ENCODE measurements around the gene EXOC8. TPM values are rescaled to one million over a fixed set of nuclear protein-coding genes. Genes with fewer than 3 reads are reported as not detected.

EXOC8 gene
- total and polyA plus RNA-seq, 2 of the 13 experiments (the other 11 are each of a cell fraction or from before 2014, with no cell fraction given), result 2.1 to 7.9 TPM

GRCh38 chr1:231337472-231338269 lies at the start of gene EXOC8 (continued):
- TF ChIP-seq ZNF709 (CRISPR knock-in tag; IDR thresholded peaks at IDR 0.05) (0 out of 2 replicates have a peak, but pooled peaks have one; percentile 70), ZFAT (CRISPR knock-in tag; conservative IDR thresholded peaks at IDR 0.05) (no peak), REL (CRISPR knock-in tag; conservative IDR thresholded peaks at IDR 0.05) (no peak; the same call in 1 of the 2 replicates), FOXK2 (IDR thresholded peaks at IDR 0.05) (peak; percentile 71; the same call in 1 of the 2 replicates), TBP (CRISPR knock-in tag; IDR thresholded peaks at IDR 0.05) (no peak), ZNF275 (CRISPR knock-in tag; IDR thresholded peaks at IDR 0.05; ENCODE audit: borderline replicate concordance) (0 out of 2 replicates have a peak, but pooled peaks have one; percentile 72), WIZ (CRISPR knock-in tag; IDR thresholded peaks at IDR 0.05) (no peak), MXD4 (CRISPR knock-in tag; IDR thresholded peaks at IDR 0.05) (peak; percentile 44; the same call in 1 of the 2 replicates), DR1 (CRISPR knock-in tag; IDR thresholded peaks at IDR 0.05) (no peak; the same call in 1 of the 2 replicates), ZNF292 (CRISPR knock-in tag; IDR thresholded peaks at IDR 0.05; ENCODE audit: borderline replicate concordance, low read depth) (peak; percentile 71; the same call in 1 of the 2 replicates), MXI1 (IDR thresholded peaks at IDR 0.05; ENCODE audit: borderline replicate concordance, low read depth, low read length) (peak; percentile 67; the same call in 2 of the 3 replicates), ZNF451 (CRISPR knock-in tag; IDR thresholded peaks at IDR 0.05) (peak; percentile 66; the same call in 1 of the 2 replicates), KMT2B (CRISPR knock-in tag; IDR thresholded peaks at IDR 0.05) (peak; percentile 84)
- TF ChIP-seq, protein P1, sequence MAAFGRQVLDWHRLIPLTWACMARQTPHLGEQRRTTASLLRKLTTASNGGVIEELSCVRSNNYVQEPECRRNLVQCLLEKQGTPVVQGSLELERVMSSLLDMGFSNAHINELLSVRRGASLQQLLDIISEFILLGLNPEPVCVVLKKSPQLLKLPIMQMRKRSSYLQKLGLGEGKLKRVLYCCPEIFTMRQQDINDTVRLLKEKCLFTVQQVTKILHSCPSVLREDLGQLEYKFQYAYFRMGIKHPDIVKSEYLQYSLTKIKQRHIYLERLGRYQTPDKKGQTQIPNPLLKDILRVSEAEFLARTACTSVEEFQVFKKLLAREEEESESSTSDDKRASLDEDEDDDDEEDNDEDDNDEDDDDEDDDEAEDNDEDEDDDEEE (CRISPR knock-in tag; IDR thresholded peaks at IDR 0.05), result 0 out of 2 replicates have a peak, but pooled peaks have one; percentile 1
- TF ChIP-seq, protein P2, sequence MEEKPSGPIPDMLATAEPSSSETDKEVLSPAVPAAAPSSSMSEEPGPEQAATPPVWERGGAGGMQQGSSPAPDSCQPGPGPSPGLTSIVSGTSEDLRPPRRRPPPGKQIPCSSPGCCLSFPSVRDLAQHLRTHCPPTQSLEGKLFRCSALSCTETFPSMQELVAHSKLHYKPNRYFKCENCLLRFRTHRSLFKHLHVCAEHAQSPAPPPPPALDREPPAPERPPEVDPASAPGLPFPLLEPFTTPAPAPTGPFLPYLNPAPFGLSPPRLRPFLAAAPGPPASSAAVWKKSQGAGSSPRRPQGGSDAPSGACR (CRISPR knock-in tag; IDR thresholded peaks at IDR 0.05), result peak; percentile 85; the same call in 1 of the 2 replicates
- TF ChIP-seq, protein P3, sequence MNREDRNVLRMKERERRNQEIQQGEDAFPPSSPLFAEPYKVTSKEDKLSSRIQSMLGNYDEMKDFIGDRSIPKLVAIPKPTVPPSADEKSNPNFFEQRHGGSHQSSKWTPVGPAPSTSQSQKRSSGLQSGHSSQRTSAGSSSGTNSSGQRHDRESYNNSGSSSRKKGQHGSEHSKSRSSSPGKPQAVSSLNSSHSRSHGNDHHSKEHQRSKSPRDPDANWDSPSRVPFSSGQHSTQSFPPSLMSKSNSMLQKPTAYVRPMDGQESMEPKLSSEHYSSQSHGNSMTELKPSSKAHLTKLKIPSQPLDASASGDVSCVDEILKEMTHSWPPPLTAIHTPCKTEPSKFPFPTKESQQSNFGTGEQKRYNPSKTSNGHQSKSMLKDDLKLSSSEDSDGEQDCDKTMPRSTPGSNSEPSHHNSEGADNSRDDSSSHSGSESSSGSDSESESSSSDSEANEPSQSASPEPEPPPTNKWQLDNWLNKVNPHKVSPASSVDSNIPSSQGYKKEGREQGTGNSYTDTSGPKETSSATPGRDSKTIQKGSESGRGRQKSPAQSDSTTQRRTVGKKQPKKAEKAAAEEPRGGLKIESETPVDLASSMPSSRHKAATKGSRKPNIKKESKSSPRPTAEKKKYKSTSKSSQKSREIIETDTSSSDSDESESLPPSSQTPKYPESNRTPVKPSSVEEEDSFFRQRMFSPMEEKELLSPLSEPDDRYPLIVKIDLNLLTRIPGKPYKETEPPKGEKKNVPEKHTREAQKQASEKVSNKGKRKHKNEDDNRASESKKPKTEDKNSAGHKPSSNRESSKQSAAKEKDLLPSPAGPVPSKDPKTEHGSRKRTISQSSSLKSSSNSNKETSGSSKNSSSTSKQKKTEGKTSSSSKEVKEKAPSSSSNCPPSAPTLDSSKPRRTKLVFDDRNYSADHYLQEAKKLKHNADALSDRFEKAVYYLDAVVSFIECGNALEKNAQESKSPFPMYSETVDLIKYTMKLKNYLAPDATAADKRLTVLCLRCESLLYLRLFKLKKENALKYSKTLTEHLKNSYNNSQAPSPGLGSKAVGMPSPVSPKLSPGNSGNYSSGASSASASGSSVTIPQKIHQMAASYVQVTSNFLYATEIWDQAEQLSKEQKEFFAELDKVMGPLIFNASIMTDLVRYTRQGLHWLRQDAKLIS (CRISPR knock-in tag; IDR thresholded peaks at IDR 0.05), result no peak
- TF ChIP-seq, protein P4, sequence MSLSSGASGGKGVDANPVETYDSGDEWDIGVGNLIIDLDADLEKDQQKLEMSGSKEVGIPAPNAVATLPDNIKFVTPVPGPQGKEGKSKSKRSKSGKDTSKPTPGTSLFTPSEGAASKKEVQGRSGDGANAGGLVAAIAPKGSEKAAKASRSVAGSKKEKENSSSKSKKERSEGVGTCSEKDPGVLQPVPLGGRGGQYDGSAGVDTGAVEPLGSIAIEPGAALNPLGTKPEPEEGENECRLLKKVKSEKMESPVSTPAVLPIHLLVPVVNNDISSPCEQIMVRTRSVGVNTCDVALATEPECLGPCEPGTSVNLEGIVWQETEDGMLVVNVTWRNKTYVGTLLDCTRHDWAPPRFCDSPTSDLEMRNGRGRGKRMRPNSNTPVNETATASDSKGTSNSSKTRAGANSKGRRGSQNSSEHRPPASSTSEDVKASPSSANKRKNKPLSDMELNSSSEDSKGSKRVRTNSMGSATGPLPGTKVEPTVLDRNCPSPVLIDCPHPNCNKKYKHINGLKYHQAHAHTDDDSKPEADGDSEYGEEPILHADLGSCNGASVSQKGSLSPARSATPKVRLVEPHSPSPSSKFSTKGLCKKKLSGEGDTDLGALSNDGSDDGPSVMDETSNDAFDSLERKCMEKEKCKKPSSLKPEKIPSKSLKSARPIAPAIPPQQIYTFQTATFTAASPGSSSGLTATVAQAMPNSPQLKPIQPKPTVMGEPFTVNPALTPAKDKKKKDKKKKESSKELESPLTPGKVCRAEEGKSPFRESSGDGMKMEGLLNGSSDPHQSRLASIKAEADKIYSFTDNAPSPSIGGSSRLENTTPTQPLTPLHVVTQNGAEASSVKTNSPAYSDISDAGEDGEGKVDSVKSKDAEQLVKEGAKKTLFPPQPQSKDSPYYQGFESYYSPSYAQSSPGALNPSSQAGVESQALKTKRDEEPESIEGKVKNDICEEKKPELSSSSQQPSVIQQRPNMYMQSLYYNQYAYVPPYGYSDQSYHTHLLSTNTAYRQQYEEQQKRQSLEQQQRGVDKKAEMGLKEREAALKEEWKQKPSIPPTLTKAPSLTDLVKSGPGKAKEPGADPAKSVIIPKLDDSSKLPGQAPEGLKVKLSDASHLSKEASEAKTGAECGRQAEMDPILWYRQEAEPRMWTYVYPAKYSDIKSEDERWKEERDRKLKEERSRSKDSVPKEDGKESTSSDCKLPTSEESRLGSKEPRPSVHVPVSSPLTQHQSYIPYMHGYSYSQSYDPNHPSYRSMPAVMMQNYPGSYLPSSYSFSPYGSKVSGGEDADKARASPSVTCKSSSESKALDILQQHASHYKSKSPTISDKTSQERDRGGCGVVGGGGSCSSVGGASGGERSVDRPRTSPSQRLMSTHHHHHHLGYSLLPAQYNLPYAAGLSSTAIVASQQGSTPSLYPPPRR (CRISPR knock-in tag; IDR thresholded peaks at IDR 0.05; ENCODE audit: borderline replicate concordance), result peak; percentile 52; the same call in 1 of the 2 replicates

All from HepG2 (cell line).